HG02642 (cell line): Measurements from ENCODE around the gene NME3.

Source experiments
- ATAC-seq: cut with Tn5 transposase; IDR thresholded peaks from one replicate; pipeline ENCODE4 v1.9.1; 2021; ENCODE audit warnings: mild to moderate bottlenecking; ENCODE audit not compliant: unreplicated experiment, poor library complexity

The NME3 gene

GRCh38 chr16:1794221-1794871 is 23.0 kb upstream of the NME3 start:
- no peak for ATAC-seq

GRCh38 chr16:1793578-1794220 is 22.4 kb upstream of the NME3 start, which contains the start of gene IGFALS:
Gene IGFALS (minus strand): TSS chr16:1793705. CDS start chr16:1793652, 53 bp downstream.
- no peak for ATAC-seq

DNA sequence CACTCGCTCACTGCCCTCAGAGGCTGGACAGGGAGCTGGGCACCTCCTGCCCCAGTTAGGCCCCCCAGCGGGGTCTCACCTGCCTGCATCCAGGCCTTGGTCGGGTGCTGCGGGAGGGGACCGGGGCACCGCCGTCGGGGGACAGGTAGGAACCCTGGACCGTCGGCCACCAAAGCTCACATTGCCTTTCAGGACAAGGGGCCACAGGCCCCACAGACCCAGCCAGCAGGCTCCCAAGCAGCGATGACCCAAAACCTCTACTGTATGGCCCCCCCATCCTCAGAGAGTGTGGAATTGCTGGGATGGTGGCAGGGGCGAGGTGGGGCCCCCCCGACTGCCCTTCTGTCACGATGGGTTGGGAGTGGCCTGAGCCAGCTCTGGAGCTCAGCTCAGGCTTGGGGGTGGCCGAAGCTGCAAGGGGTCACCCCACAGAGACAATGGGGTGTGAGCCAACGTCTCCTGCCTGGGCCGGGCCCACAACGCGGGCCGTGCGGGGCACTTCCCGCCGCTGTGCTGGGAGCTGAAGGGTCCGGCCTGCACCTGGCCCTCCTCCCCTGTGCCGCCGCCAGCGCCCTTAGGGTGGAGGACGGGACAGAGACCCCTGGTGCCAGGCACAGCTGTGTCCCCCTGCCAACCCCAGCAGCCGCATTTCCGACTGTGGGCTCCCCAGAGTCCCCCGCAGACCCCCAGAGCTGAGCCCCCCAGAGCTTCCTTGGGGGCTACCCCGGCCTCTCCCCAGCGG is 21.7 kb upstream of the NME3 start:
- no peak for ATAC-seq

GRCh38 chr16:1791943-1792812 is 20.8 kb upstream of the NME3 start:
- no peak for ATAC-seq

DNA sequence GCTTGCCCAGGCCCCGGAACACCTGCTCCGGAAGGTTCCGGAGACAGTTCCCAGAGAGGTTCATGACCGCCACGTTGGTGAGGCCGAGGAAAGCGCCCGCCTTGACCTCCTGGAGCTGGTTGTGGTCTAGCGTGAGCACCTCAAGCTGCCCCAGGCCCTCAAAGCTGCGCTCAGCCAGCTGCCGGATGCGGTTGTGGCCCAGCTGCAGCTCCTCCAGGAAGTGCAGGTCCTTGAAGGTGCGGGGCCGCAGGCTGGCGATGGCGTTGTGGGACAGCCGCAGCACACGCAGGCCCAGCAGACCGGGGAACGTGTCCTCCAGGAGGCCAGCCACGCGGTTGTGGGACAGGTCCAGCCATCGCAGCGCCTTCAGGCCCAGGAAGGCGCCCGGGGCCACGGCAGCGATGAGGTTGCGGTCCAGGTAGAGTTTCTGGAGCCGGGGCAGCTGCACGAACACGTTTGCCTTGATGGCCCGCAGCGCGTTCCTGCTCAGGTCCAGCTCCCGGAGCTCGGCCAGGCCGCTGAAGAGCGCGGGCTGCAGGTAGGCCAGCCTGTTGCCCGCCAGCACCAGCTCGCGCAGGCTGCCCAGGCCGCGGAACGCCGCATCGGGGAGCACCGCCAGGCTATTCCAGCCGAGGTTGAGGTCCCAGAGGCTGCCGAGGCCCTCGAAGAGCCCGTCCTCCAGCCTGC is 20.1 kb upstream of the NME3 start:
- no peak for ATAC-seq

GRCh38 chr16:1790611-1791255 is 19.4 kb upstream of the NME3 start:
- ATAC-seq, result no peak

DNA sequence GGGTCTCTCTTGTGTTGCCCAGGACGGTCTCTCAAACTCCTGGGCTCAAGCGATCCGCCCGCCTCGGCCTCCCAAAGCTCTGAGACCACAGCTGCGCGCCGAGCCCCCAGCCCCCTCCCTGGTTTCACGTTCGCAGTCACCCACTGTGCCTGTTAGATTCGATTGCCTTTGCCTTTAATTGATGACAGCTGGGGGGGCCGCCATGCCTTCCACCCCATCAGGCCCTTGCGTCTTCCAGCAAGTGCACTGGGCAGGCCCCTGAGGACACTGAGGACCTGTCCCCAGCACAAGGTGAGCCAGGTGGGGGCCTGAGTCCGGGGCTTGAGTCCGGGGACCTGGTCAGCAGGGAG is 18.9 kb upstream of the NME3 start:
- no peak for ATAC-seq

DNA sequence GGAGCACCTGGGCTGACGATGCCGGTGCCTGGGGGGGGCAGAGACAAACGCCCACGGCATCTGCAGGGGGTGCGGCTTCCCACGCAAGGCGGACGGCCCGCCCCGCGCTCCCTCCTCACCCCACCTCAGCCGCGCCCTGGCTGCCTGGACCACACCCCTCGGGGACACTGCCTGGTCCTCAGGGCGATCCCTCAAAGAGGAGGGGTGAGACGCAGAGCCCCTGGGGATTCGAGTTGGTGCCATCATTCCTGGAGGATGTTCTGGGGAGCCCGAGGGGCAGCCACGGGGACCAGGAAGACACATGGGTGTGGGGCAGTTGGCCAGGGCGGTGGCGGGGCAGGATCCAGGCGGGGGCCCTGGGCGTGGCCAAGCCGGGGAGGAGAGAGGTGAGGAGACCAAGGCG is 18.3 kb upstream of the NME3 start:
- no peak for ATAC-seq

DNA sequence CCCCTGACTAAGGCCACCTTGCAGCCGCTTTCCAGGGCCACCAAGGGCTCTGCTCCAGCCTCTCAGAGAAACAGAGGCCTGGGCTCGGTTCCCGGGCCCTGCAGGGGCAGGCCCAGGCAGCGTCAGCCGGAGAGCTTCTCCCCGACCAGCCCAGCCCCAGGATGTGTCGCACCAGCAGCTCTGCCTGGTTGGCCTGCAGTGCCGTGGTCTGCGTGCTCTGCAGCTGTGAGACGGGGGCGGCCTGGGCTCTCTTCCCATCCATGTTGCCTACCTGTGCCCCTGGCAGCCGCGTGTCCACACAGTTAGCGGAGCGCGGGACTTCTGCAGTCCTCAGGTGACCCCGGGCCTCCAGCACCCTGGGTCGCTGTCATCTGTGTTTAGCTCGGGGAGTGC is 17.4 kb upstream of the NME3 start:
- ATAC-seq, result no peak

DNA sequence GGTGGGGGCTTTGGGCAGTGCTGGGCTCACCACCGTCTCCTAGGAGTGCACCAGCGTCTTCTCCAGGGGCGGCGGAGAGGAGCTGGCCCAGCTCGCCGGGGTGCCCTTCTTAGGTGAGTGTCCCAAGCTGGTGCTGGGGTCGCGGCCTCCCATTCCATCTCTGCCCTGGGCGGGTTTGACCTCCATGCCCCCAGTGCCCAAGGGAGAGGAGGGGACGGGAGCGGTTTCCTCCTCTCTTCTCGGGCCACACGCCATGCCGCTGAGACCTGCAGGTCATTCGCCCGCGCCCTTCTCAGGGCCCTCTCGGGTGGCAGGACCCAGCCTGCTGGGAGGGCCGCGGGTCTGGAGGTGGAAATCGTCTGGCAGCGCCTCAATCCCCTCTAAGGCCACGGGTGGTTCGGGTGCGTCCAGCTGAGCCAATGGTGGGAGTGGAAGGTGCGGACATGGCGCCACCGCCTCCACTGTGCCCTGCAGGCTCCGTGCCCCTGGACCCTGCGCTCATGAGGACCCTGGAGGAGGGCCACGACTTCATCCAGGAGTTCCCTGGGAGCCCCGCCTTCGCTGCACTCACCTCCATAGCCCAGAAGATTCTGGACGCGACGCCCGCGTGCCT is 16.9 kb upstream of the NME3 start:
- ATAC-seq, result no peak

DNA sequence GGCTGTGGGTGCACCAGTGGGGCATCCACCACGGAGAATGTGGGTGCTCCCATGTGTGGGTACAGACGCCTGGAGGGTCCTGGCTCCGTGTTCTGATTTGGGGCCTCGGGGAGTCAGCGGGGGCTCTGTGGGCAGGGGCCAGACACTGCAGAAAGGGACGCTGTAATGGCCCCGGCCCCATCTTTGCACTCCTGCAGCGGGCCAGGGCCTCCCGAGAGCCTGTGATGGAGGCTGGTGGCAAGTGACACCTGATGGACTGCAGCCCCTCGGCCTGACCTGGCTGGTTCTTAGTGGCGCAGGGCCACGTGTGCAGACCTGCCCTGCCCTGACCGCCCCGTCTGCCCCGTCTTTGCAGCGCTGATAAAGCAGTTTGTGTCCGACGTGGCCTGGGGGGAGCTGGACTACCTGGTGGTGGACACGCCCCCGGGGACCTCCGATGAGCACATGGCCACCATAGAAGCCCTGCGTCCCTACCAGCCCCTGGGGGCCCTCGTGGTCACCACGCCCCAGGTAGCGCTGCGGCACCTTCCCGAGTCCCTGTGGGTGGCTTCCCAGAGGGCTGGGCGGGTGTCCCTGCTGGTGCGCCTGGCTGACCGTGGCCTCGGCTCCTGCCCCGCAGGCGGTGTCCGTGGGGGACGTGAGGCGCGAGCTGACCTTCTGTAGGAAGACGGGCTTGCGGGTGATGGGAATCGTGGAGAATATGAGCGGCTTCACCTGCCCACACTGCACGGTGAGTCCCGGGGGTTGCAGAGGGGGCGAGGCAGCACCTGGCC is 16.2 kb upstream of the NME3 start:
- no peak for ATAC-seq

- ATAC-seq, result no peak
These were observed 15.6 kb upstream of the NME3 start for GRCh38 chr16:1787056-1787321.

- no peak for ATAC-seq
These were observed 15.1 kb upstream of the NME3 start for GRCh38 chr16:1786242-1787055.

DNA sequence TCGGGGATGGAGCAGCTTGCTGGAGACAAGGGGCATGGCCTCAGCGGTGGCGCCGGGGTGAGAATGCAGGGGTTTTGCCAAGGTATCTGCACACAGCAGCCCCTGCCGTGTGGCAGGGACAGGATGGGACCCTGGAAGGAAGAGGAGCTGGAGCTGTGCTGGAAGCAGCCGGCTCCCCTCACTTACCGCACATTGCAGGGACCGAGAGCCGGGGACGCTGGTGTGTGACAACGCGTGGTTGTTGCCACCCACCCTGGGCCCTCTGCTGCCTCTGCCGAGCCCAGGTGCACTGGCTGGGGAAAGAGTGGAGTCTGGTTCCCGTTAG is 14.5 kb upstream of the NME3 start:
- ATAC-seq, result no peak

GRCh38 chr16:1784977-1785845 is 13.9 kb upstream of the NME3 start:
- no peak for ATAC-seq

GRCh38 chr16:1782408-1783264 is 11.3 kb upstream of the NME3 start, which contains the start of the genes NUBP2 and SPSB3:
Gene NUBP2 (plus strand): TSS chr16:1782960. CDS start chr16:1783021, 61 bp downstream.
Gene SPSB3 (minus strand): TSS chr16:1782571. CDS start chr16:1781483, 1,088 bp downstream.
- peak; percentile 86 for ATAC-seq
